Erythroblast (primary cell): ENCODE results near the gene ZPR1.

Experiments used
- GATA1 ChIP-seq: IDR thresholded peaks from 2 replicates; pipeline ENCODE4 v1.6.1; 2011; ENCODE audit warnings: low read depth, mild to moderate bottlenecking, control low read depth, low read length, moderate library complexity
- POLR2A ChIP-seq: IDR thresholded peaks from 2 replicates; pipeline ENCODE4 v1.6.1; 2011; ENCODE audit warnings: mild to moderate bottlenecking, low read length

- TF ChIP-seq GATA1 (no peak), POLR2A (no peak)
These were observed 10.0 kb upstream of the ZPR1 start for GRCh38 chr11:116797816-116798215.
